Measurements from ENCODE around the gene CD276.
A peak's percentile ranks its signal among the peaks of the same experiment; 100 is the strongest.
"Not testable (repeated sequence)": the region's sequence is repeated elsewhere in the genome, so short reads cannot be mapped to it uniquely, and the experiment has no call there.

Gene CD276

GRCh38 chr15:73683777-73684580 is at the start of gene CD276:
Gene CD276, plus strand, starts transcription at chr15:73684383. Its CDS starts 15,257 bp downstream, at chr15:73699640.
- peak; percentile 17 to 40 for DNase-seq

- no peak for DNase-seq
Measured at GRCh38 chr15:73637527-73637926, 46.7 kb upstream of the CD276 start.

DNA sequence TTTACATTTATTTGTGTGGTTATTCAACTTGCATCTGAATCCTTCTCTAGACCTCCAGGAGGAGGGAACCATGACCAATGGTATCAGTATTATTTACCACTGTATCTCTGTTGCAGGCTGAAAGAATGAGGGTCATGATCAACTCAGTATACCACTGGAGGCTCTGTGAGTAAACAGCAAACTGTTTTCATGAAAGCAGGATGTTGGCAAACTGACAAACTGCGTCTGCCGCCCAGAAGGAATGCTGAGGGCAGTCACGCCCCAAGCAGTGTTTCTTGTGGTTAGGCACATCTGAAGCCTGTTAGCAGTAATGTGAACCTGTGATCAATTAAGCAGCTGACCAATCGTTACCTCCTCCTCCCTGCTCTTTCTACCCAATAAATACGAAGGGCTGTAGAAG is 44.7 kb upstream of the CD276 start:
- not testable (repeated sequence) for DNase-seq

DNA sequence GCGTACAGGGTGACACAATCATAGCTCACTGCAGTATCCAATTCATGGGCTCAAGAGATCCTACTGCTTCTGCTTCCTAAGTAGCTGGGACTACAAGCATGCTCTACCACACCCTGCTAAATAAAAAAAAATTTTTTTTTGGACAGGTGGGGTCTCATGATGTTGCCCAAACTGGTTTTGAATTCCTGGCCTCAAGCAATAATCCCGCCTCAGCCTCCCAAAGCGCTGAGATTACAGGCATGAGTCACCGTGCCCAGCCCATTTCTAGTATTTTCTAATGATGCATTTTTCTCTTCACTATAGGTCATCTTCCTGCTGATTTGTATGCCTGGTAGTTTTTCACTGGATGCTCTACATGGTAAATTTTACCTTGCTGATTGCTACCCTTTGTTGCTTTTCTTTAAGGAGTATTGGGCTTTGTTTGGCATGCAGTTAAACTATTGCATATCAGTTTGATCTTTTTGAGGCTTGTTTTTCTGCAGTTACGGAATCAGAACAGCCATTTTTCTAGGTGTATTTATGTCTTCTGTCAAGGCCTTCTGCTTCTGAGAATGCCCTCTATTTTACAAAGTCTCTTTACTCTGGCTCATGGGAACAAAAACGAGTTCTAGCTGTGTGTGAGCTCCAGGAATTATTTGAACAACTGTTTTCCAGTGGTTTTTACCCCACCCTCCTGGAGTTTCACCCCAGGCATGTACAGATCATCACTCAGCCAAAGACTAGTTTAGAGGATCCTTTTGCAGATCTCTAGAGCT is 36.7 kb upstream of the CD276 start:
- DNase-seq = no peak

DNA sequence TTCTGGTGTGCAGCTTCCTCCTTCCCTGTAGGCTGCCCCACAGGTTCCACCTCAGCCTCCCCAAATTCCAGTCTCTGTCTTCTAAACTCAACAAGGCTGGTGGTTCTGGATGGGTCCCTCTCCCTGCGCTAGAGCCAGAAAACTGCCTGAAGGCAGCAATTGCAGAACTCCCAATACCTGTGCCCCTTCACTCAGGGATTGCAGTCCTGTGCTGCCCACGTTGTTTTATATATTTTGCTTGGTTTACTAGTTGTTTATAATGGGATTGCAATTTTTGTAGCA is 36.2 kb upstream of the CD276 start:
- DNase-seq = no peak

- no peak for DNase-seq
Measured at GRCh38 chr15:73650416-73651126, 33.6 kb upstream of the CD276 start.

GRCh38 chr15:73654659-73655058 is 29.5 kb upstream of the CD276 start:
- no peak for DNase-seq

DNA sequence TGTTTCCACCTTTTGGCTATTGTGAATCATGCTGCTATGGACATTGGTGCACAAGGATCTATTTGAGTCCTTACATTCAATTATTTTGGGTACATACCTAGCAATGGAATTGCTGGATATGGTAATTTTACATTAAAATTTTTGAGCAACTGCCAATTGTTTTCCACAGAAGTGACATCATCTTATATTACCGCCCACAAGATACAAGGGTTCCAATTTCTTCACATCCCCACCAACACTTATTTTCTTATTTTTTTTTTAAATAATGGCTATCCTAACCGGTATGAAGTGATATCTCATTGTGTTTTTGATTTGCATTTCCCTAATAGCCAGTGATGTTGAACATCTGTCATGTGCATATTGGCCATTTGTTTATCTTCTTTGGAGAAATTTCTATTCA is 28.5 kb upstream of the CD276 start:
- DNase-seq = no peak

DNA sequence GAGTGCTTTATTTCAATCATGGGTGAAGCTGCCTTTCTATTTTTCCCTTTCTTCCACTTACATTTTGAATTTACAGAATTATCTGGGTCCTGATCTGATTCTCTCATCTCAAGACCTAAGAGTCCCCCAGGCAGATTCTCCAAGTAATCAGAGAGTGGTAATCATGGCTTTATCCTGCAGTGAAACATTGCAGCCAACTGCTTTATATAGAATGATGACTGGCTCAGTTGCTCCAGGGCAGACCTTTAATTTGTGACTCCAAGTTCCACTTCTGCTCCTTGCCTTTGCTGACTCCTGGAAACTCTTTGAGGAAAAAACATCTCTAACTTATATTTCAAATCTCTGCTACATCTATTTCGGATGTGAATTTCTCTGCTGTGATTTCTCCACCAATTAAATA is 25.5 kb upstream of the CD276 start:
- DNase-seq = no peak

DNA sequence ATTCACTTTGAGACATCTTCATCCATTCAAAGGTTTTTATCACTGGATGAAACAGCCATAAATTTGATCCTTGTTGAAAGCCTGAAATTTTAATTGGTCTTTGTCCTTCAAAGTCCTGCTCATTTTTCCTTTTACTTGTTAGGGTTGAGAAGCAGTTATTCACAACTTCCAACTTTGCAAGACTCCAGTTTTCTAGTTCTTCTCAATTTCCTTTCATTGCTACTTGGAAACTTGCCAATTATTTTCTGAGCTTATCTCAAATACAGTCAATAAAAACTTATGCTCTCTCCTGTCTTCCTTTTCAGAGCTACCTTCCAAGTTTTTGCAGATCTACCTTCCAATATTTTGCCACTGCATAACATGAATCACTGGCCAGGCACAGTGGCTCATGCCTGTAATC is 23.7 kb upstream of the CD276 start:
- DNase-seq = no peak

- no peak for DNase-seq
Measured at GRCh38 chr15:73674587-73674986, 9.6 kb upstream of the CD276 start.

- peak; percentile 44 to 52 for DNase-seq
Measured at GRCh38 chr15:73677146-73677607, 7.0 kb upstream of the CD276 start.

GRCh38 chr15:73677733-73678132 is 6.5 kb upstream of the CD276 start:
- no peak for DNase-seq

DNA sequence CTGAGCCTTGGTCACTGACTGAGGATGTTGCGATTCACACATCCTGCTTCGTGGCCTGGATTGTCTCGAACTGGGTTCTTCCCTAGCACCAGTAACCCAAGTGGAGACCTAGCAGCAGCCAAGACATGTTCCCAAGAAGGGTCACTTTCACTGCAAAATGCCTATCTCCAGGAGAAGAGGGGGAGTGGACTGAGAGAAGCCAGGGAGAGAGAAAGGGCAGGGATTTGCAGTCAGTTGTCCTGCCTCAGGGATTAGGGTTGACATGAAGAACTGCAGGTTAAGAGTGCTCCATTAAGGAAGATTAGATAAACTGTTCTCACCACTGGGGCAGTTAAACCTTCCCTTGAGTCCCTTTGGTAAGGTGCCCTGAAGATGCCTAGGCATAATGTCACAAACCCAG is 5.7 kb upstream of the CD276 start:
- DNase-seq = no peak

- no peak for DNase-seq
Measured at GRCh38 chr15:73679180-73679579, 5.0 kb upstream of the CD276 start.

DNA sequence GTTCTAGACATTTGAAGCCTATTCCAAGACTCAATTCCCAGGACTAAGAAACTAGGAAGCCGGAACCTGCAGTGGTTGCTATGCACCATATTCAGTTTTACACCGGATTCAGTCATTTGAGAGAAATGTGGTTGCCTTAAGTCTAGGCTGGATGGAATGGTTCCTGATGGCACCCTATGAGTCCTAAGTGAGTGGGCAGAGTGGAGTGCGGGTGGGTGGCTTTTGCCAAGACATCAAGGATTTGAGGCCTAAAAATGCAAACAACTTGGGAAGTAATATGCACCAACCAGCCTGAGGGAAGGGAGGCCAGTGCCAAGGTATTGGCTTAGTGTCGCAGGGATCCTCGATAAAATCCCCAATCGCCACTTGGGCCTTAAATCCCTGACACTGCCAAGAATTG is 4.2 kb upstream of the CD276 start:
- no peak for DNase-seq

DNA sequence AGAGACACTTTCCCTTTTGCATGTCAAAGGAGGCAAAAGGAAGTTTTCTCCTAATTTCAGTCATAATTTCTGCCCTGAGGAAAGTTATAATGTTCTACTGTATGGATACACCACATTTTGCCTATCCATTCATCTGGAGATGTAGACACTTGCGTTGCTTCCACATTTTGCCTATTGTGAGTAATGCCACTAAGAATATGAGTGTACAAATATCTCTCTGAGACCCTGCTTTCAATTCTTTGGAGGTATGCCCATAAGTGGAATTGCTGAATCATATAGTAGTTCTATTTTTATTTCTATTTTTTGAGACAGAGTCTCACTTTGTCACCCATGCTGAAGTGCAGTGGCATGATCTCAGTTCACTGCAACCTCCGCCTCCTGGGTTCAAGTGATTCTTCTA is 3.6 kb upstream of the CD276 start:
- no peak for DNase-seq

- DNase-seq = no peak
Measured at GRCh38 chr15:73681063-73681462, 3.1 kb upstream of the CD276 start.

- no peak for DNase-seq
Measured at GRCh38 chr15:73681856-73682599, 2.2 kb upstream of the CD276 start.

GRCh38 chr15:73682600-73683090 is 1.5 kb upstream of the CD276 start:
- DNase-seq = no peak

DNA sequence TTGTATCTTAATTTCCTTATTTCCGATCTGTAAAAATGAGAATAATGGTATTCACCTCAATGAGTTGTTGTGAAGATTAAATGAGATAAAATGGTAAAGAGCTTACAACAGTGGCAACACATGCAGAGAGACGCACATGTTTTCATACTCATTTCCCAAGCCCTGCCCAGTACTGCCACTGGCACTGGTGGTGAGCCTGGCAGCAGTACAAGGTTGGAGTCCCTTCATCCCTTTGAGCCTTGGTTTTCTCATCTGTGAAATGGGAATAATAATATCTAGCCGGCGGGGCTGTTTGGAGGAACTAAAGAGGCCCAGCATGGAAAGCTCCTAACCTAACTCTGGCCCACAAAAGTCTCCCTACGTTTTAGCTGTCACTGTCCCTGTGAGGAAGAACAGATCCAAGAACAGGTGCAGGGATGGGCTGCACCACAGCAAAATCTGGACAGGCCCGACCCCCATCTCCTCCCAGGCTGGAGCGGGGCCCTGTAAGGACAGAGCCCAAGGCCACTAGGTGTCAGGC is 866 bp upstream of the CD276 start:
- no peak for DNase-seq

- no peak for DNase-seq
Measured at GRCh38 chr15:73684581-73685455, 635 bp downstream of the CD276 start.
